ENCODE measurements around the gene TIPRL.

DNA sequence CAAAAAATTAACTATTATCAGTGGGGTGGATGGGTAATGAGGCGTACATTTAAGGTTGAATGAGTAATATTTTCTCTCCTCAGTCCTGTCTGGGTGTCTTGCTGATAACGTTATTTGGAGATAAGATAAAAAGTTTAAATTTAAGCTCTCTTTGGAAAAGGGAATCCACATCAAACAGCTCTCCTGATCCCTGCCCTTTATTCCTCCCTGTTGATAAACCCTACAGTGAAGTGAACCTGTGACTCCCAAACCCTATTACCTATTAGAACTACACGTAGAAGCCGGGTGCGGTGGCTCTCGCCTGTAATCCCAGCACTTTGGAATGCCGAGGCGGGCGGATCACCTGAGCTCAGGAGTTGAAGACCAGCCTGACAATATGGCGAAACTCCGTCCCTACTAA lies 32.1 kb upstream of the TIPRL start:
- TF ChIP-seq, protein P1, sequence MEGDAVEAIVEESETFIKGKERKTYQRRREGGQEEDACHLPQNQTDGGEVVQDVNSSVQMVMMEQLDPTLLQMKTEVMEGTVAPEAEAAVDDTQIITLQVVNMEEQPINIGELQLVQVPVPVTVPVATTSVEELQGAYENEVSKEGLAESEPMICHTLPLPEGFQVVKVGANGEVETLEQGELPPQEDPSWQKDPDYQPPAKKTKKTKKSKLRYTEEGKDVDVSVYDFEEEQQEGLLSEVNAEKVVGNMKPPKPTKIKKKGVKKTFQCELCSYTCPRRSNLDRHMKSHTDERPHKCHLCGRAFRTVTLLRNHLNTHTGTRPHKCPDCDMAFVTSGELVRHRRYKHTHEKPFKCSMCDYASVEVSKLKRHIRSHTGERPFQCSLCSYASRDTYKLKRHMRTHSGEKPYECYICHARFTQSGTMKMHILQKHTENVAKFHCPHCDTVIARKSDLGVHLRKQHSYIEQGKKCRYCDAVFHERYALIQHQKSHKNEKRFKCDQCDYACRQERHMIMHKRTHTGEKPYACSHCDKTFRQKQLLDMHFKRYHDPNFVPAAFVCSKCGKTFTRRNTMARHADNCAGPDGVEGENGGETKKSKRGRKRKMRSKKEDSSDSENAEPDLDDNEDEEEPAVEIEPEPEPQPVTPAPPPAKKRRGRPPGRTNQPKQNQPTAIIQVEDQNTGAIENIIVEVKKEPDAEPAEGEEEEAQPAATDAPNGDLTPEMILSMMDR (IDR thresholded peaks at IDR 0.05), result no peak
- TF ChIP-seq, protein P2, sequence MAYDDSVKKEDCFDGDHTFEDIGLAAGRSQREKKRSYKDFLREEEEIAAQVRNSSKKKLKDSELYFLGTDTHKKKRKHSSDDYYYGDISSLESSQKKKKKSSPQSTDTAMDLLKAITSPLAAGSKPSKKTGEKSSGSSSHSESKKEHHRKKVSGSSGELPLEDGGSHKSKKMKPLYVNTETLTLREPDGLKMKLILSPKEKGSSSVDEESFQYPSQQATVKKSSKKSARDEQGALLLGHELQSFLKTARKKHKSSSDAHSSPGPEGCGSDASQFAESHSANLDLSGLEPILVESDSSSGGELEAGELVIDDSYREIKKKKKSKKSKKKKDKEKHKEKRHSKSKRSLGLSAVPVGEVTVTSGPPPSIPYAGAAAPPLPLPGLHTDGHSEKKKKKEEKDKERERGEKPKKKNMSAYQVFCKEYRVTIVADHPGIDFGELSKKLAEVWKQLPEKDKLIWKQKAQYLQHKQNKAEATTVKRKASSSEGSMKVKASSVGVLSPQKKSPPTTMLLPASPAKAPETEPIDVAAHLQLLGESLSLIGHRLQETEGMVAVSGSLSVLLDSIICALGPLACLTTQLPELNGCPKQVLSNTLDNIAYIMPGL (CRISPR knock-in tag; IDR thresholded peaks at IDR 0.05; ENCODE audit: borderline replicate concordance), result no peak
- TF ChIP-seq POLR2AphosphoS2 (conservative IDR thresholded peaks at IDR 0.05; ENCODE audit: low read length) (no peak), NFE2L2 (conservative IDR thresholded peaks at IDR 0.05; ENCODE audit: low read length) (no peak), CHD2 (IDR thresholded peaks at IDR 0.05; ENCODE audit: low read length, partially characterized antibody) (no peak), HDAC2 (IDR thresholded peaks at IDR 0.05) (no peak), CBX8 (IDR thresholded peaks at IDR 0.05) (no peak), MAFK (IDR thresholded peaks at IDR 0.05; ENCODE audit: partially characterized antibody) (no peak), CEBPB (IDR thresholded peaks at IDR 0.05) (no peak)
- TF ChIP-seq, protein P3, sequence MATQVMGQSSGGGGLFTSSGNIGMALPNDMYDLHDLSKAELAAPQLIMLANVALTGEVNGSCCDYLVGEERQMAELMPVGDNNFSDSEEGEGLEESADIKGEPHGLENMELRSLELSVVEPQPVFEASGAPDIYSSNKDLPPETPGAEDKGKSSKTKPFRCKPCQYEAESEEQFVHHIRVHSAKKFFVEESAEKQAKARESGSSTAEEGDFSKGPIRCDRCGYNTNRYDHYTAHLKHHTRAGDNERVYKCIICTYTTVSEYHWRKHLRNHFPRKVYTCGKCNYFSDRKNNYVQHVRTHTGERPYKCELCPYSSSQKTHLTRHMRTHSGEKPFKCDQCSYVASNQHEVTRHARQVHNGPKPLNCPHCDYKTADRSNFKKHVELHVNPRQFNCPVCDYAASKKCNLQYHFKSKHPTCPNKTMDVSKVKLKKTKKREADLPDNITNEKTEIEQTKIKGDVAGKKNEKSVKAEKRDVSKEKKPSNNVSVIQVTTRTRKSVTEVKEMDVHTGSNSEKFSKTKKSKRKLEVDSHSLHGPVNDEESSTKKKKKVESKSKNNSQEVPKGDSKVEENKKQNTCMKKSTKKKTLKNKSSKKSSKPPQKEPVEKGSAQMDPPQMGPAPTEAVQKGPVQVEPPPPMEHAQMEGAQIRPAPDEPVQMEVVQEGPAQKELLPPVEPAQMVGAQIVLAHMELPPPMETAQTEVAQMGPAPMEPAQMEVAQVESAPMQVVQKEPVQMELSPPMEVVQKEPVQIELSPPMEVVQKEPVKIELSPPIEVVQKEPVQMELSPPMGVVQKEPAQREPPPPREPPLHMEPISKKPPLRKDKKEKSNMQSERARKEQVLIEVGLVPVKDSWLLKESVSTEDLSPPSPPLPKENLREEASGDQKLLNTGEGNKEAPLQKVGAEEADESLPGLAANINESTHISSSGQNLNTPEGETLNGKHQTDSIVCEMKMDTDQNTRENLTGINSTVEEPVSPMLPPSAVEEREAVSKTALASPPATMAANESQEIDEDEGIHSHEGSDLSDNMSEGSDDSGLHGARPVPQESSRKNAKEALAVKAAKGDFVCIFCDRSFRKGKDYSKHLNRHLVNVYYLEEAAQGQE (IDR thresholded peaks at IDR 0.05), result no peak
- TF ChIP-seq, protein P4, sequence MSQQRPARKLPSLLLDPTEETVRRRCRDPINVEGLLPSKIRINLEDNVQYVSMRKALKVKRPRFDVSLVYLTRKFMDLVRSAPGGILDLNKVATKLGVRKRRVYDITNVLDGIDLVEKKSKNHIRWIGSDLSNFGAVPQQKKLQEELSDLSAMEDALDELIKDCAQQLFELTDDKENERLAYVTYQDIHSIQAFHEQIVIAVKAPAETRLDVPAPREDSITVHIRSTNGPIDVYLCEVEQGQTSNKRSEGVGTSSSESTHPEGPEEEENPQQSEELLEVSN (IDR thresholded peaks at IDR 0.05; ENCODE audit: borderline replicate concordance, low read depth), result no peak

Measured in A549 (cell line).